CD4-positive, alpha-beta T cell treated with Interleukin-15 for 4 hours (primary cell): ENCODE results near the gene LRRC4C.

Experiments
- DNase-seq: peaks from one replicate; pipeline ENCODE4 v3.0.0-alpha.2; 2020; ENCODE audit warnings: low spot score

The LRRC4C gene

DNA sequence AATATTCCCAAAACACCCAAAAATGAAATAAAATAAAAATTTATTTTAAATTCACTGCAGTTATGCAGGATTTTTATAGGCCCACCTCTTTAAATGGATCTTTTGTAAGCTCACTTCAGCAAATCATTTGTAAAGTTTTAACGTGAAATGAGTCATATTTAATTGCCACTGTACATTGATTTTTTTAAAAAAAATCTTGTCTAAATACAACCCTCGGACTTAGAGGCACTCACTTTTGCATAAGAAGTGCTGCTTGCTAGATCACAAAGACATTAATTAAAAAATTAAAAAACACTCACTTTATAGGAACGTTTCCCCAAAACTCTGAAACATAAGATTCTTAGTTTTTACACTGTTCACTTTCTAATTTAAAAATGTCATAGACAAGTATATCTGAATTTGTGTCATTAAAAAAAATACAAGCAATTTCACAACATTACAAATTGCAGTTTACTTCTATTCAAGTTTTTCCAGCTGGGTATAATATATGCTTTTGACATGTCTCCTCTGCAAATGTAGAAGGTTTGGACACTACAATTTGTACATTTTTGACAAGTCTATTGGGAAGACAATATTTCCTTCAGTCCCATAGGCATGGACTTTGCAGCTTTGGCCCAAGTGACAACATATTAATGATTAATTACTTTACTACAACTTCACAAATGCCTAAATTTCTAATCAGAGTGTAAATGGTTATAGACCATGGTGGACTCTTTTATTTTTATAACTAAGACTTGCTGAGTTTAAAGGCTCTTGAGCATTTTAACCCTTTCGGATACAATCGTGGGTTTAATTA, 1088.4 kb downstream of the LRRC4C start:
- no peak for DNase-seq

- no peak for DNase-seq
Measured at GRCh38 chr11:40360206-40360798, 1099.2 kb downstream of the LRRC4C start.

DNA sequence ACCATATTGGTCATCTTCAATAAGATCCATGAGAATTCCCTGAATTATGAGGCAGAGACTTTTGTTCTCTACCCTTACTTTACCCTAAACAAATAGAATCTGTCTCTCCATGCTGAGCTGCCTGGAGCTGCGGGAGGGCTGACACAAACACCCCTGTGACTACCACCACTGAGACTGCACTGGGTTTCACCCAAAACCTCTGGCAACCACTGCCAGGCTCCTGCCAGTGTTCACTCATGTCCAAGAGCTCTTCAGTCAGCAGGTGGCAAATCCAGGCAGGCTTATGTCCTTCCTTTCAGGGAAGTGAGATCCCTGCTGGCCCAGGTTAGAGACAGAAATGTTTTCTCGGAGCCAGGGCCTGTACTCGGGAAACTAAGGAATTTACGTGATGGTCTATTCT, 1105.3 kb downstream of the LRRC4C start:
- DNase-seq, result no peak

DNA sequence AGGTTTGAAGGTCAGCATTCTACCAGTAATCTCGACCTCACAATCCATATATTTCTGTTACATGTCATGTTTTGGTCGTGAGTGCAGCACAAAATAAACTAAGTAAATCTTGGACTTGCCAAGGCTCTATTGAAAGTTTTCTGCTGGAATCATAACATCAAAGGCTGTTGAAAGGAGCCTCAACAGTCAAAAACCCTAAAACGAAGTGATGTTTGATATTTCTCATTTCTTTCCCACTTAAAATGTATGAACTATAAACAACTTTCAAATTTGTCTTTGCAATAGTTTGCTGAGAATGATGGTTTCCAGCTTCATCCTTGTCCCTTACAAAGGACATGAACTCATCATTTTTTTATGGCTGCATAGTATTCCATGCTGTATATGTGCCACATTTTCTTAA, 1118.5 kb downstream of the LRRC4C start:
- DNase-seq, result no peak

- DNase-seq, result no peak
Measured at GRCh38 chr11:40338739-40339138, 1120.7 kb downstream of the LRRC4C start.

- DNase-seq, result no peak
Measured at GRCh38 chr11:40338062-40338461, 1121.4 kb downstream of the LRRC4C start.

GRCh38 chr11:40337118-40337517, 1122.3 kb downstream of the LRRC4C start:
- no peak for DNase-seq

- DNase-seq, result no peak
Measured at GRCh38 chr11:40328890-40329614, 1130.4 kb downstream of the LRRC4C start.

DNA sequence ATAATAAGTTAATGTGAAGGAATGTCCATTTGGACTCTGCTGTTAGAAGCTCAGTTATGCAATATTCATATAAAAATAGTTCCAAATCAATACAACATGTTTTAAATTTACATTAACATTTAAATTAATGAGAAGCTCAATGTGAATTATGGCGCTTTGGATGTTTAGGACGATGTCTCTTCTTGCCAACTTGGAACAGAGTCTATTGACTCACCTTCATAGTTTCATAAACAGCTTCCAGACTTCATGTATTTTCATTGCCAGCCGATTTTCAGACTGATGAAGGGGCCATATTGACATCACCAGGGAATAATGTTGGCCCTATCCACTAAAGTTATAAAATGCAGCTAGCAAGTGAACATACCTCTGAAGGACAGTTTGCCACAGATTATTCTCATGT, 1136.2 kb downstream of the LRRC4C start:
- DNase-seq, result no peak

- no peak for DNase-seq
Measured at GRCh38 chr11:40321537-40321936, 1137.9 kb downstream of the LRRC4C start.

GRCh38 chr11:40316171-40316570, 1143.3 kb downstream of the LRRC4C start:
- DNase-seq, result no peak

GRCh38 chr11:40315122-40315521, 1144.3 kb downstream of the LRRC4C start:
- DNase-seq, result no peak

DNA sequence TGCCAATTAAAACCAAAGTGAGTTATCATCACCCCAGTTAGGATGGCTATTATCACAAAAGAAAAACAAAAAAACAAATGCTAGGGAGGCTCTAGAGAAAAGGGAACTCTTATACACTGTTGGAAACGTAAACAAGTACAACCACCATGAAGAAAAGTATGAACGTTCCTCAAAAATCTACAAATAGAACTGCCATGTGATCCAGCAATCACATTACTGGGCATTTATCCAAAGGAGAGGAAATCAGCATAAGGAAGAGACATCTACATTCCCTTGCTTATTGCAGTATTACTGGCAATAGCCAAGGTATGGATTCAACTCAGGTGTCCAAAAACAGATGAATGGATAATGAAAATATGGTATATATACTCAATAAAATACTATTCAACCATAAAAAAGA, 1145.1 kb downstream of the LRRC4C start:
- no peak for DNase-seq

DNA sequence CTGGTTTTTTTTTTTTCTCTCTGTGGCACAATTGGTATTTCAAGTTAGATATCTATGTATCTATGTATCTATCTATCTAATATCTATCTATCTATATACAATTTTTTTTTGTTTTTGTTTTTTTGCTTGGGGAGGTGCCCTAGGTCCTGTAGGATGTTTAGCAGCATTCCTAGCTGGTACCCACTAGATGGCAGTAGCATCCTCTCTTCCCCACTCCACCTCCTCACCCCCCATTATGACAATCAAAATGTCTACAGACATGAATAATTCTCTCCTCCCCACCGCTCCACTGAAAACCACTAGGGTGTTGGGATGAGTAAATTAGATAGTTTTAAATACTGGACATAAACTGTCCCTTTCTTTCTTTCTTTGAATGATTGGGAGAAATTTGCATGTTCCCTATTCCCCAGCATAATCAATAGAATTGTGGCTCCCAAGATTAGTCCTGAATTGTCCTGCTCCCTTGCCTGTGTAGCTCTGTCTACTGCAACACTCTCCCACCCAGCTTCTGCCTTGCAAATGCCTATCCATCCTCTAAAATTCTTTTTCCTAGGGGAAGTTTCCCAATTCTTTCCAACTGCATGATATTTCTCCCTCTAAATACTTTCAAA, 1152.4 kb downstream of the LRRC4C start:
- DNase-seq, result no peak

- no peak for DNase-seq
Measured at GRCh38 chr11:40302669-40303068, 1156.8 kb downstream of the LRRC4C start.

GRCh38 chr11:40295466-40295865, 1164.0 kb downstream of the LRRC4C start:
- no peak for DNase-seq

- no peak for DNase-seq
Measured at GRCh38 chr11:40294741-40295140, 1164.7 kb downstream of the LRRC4C start.

DNA sequence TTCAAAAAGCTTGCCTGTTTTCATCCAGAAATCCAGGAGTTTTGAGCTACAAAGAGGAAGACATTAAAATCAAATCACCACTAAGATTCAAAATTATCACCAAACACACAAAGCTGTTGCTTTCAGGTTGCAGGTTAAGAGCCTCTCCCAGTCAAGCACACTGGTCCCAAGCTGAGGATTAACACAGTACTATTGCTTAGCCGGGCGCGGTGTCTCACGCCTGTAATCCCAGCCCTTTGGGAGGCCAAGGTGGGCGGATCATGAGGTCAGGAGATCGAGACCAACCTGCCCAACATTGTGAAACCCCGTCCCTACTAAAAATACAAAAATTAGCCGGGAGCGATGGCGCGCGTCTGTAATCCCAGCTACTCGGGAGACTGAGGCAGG, 1165.1 kb downstream of the LRRC4C start:
- DNase-seq, result no peak

GRCh38 chr11:40293655-40294348, 1165.7 kb downstream of the LRRC4C start:
- DNase-seq, result no peak

GRCh38 chr11:40292721-40293508, 1166.5 kb downstream of the LRRC4C start:
- no peak for DNase-seq

DNA sequence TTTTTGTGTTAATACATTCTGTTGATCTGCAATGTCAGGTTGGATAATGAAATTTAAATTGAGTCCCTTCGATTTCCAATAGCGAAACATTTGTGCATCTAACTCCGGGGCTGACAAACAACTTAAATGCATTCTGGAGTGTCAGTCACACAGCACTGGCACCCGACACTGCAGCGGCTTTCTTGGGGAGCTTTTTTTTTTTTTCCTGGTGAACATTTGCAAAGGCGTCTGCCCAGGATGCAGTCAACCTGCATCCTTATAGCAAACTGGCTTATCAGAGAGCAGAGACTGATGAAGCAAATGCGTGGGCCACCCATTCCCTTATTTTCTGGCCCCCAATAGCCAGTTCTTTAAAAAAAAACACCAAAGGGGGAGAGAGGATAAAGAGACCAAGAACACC, 1167.7 kb downstream of the LRRC4C start:
- DNase-seq, result no peak
